HUDEP-2 (cell line): ENCODE measurements around the gene NAT8L.

ENCODE experiments used
- DNase-seq, 76 experiments: peaks; one replicate each; lab custom pipeline; 2025; ENCODE audit not compliant: unreplicated experiment in 76 of 76; lab: John Stamatoyannopoulos, UW

The NAT8L gene

GRCh38 chr4:2089222-2089621 lies 30.1 kb downstream of the NAT8L start:
- no peak for DNase-seq

- DNase-seq: no peak
Observed at GRCh38 chr4:2090642-2091041, 31.5 kb downstream of the NAT8L start.

GRCh38 chr4:2091990-2092668 lies 33.0 kb downstream of the NAT8L start:
- DNase-seq: no peak

- DNase-seq: no peak
Observed at GRCh38 chr4:2092669-2093053, 33.5 kb downstream of the NAT8L start.

- no peak for DNase-seq
Observed at GRCh38 chr4:2093265-2093664, 34.1 kb downstream of the NAT8L start.

GRCh38 chr4:2094545-2094944 lies 35.4 kb downstream of the NAT8L start:
- no peak for DNase-seq

GRCh38 chr4:2095236-2096072 lies 36.3 kb downstream of the NAT8L start:
- no peak for DNase-seq

GRCh38 chr4:2096073-2096609 lies 37.0 kb downstream of the NAT8L start:
- DNase-seq: no peak

- no peak for DNase-seq
Observed at GRCh38 chr4:2101346-2102044, 42.4 kb downstream of the NAT8L start.

GRCh38 chr4:2102045-2102883 lies 43.1 kb downstream of the NAT8L start:
- DNase-seq: no peak

- DNase-seq: no peak
Observed at GRCh38 chr4:2103127-2103842, 44.2 kb downstream of the NAT8L start.

- DNase-seq: no peak
Observed at GRCh38 chr4:2103843-2104547, 44.9 kb downstream of the NAT8L start.

GRCh38 chr4:2104556-2105345 lies 45.6 kb downstream of the NAT8L start:
- DNase-seq: no peak

- no peak for DNase-seq
Observed at GRCh38 chr4:2105559-2105958, 46.4 kb downstream of the NAT8L start.

GRCh38 chr4:2116687-2117400 lies 57.7 kb downstream of the NAT8L start:
- no peak for DNase-seq
